ENCODE results near the gene PUM2. TPM values are rescaled to one million over a fixed set of nuclear protein-coding genes. Genes with fewer than 3 reads are reported as not detected.

The PUM2 gene
- total and polyA plus RNA-seq, 2 of the 13 experiments (the other 11 are each of a cell fraction or from before 2014, with no cell fraction given) = 69.6 to 69.8 TPM

DNA sequence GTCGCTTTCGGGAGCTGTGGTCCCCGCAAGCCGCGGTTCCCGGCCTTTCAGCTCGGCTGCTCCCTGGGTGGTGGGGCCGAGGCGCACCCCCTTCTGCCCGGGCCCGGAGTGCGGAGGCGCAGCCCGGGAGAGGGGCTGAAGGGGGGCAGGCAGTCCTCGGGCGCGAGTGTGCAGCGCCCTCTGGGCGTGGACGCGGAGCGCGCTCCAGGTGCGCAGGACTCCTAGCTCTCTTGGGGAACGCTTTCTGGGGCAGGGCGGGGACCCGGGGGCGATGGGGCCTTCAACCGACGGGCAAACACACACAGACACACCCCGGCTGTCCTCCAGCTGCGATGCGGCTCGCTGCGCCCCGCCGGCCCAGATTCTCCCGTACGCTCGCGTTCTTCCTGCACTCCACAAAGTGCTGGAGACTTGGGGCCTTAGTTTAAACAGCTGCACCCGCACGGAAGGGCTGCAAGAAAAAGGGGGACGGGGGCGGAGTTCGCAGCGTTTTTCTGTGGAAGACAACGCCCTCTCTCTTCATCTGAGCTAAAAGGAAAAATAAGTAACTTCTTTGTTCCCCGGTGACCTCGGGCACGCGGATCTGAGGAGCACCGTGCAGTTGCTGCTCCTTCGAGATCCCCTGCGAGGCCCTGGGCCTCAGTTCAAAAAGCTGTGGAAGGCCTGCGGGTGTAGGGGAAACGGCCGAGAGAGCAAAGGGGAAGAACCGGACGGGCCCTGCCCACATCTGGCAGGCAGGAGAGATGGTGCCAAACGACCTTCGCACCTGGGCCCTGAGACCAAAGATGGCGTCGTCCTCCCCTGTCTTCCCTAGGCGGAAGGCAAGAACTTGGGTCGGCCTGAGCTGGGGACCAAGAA, 125.1 kb downstream of the PUM2 start (continued):
- TF ChIP-seq, protein P1, sequence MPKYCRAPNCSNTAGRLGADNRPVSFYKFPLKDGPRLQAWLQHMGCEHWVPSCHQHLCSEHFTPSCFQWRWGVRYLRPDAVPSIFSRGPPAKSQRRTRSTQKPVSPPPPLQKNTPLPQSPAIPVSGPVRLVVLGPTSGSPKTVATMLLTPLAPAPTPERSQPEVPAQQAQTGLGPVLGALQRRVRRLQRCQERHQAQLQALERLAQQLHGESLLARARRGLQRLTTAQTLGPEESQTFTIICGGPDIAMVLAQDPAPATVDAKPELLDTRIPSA (CRISPR knock-in tag; IDR thresholded peaks at IDR 0.05; ENCODE audit: borderline replicate concordance) = no peak; the same call in 1 of the 2 replicates
- TF ChIP-seq ZNF205 (CRISPR knock-in tag; IDR thresholded peaks at IDR 0.05) (peak; percentile 67), SRSF1 (optimal IDR thresholded peaks at IDR 0.05; ENCODE audit: low read depth, low read length) (peak; percentile 75), ZBTB20 (CRISPR knock-in tag; IDR thresholded peaks at IDR 0.05; ENCODE audit: borderline replicate concordance, low read depth) (0 out of 2 replicates have a peak, but pooled peaks have one; percentile 51)
- TF ChIP-seq, protein P2, sequence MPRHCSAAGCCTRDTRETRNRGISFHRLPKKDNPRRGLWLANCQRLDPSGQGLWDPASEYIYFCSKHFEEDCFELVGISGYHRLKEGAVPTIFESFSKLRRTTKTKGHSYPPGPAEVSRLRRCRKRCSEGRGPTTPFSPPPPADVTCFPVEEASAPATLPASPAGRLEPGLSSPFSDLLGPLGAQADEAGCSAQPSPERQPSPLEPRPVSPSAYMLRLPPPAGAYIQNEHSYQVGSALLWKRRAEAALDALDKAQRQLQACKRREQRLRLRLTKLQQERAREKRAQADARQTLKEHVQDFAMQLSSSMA (CRISPR knock-in tag; IDR thresholded peaks at IDR 0.05) = no peak
- TF ChIP-seq, protein P3, sequence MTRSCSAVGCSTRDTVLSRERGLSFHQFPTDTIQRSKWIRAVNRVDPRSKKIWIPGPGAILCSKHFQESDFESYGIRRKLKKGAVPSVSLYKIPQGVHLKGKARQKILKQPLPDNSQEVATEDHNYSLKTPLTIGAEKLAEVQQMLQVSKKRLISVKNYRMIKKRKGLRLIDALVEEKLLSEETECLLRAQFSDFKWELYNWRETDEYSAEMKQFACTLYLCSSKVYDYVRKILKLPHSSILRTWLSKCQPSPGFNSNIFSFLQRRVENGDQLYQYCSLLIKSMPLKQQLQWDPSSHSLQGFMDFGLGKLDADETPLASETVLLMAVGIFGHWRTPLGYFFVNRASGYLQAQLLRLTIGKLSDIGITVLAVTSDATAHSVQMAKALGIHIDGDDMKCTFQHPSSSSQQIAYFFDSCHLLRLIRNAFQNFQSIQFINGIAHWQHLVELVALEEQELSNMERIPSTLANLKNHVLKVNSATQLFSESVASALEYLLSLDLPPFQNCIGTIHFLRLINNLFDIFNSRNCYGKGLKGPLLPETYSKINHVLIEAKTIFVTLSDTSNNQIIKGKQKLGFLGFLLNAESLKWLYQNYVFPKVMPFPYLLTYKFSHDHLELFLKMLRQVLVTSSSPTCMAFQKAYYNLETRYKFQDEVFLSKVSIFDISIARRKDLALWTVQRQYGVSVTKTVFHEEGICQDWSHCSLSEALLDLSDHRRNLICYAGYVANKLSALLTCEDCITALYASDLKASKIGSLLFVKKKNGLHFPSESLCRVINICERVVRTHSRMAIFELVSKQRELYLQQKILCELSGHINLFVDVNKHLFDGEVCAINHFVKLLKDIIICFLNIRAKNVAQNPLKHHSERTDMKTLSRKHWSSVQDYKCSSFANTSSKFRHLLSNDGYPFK (CRISPR knock-in tag; IDR thresholded peaks at IDR 0.05; ENCODE audit: borderline replicate concordance) = peak; percentile 62; the same call in 1 of the 2 replicates
- TF ChIP-seq, protein P4, sequence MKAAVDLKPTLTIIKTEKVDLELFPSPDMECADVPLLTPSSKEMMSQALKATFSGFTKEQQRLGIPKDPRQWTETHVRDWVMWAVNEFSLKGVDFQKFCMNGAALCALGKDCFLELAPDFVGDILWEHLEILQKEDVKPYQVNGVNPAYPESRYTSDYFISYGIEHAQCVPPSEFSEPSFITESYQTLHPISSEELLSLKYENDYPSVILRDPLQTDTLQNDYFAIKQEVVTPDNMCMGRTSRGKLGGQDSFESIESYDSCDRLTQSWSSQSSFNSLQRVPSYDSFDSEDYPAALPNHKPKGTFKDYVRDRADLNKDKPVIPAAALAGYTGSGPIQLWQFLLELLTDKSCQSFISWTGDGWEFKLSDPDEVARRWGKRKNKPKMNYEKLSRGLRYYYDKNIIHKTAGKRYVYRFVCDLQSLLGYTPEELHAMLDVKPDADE (CRISPR knock-in tag; IDR thresholded peaks at IDR 0.05) = no peak
- TF ChIP-seq, protein P5, sequence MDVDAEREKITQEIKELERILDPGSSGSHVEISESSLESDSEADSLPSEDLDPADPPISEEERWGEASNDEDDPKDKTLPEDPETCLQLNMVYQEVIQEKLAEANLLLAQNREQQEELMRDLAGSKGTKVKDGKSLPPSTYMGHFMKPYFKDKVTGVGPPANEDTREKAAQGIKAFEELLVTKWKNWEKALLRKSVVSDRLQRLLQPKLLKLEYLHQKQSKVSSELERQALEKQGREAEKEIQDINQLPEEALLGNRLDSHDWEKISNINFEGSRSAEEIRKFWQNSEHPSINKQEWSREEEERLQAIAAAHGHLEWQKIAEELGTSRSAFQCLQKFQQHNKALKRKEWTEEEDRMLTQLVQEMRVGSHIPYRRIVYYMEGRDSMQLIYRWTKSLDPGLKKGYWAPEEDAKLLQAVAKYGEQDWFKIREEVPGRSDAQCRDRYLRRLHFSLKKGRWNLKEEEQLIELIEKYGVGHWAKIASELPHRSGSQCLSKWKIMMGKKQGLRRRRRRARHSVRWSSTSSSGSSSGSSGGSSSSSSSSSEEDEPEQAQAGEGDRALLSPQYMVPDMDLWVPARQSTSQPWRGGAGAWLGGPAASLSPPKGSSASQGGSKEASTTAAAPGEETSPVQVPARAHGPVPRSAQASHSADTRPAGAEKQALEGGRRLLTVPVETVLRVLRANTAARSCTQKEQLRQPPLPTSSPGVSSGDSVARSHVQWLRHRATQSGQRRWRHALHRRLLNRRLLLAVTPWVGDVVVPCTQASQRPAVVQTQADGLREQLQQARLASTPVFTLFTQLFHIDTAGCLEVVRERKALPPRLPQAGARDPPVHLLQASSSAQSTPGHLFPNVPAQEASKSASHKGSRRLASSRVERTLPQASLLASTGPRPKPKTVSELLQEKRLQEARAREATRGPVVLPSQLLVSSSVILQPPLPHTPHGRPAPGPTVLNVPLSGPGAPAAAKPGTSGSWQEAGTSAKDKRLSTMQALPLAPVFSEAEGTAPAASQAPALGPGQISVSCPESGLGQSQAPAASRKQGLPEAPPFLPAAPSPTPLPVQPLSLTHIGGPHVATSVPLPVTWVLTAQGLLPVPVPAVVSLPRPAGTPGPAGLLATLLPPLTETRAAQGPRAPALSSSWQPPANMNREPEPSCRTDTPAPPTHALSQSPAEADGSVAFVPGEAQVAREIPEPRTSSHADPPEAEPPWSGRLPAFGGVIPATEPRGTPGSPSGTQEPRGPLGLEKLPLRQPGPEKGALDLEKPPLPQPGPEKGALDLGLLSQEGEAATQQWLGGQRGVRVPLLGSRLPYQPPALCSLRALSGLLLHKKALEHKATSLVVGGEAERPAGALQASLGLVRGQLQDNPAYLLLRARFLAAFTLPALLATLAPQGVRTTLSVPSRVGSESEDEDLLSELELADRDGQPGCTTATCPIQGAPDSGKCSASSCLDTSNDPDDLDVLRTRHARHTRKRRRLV (CRISPR knock-in tag; IDR thresholded peaks at IDR 0.05) = no peak
- TF ChIP-seq, protein P6, sequence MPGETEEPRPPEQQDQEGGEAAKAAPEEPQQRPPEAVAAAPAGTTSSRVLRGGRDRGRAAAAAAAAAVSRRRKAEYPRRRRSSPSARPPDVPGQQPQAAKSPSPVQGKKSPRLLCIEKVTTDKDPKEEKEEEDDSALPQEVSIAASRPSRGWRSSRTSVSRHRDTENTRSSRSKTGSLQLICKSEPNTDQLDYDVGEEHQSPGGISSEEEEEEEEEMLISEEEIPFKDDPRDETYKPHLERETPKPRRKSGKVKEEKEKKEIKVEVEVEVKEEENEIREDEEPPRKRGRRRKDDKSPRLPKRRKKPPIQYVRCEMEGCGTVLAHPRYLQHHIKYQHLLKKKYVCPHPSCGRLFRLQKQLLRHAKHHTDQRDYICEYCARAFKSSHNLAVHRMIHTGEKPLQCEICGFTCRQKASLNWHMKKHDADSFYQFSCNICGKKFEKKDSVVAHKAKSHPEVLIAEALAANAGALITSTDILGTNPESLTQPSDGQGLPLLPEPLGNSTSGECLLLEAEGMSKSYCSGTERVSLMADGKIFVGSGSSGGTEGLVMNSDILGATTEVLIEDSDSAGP (CRISPR knock-in tag; IDR thresholded peaks at IDR 0.05; ENCODE audit: borderline replicate concordance) = peak; percentile 84
- TF ChIP-seq, protein P7, sequence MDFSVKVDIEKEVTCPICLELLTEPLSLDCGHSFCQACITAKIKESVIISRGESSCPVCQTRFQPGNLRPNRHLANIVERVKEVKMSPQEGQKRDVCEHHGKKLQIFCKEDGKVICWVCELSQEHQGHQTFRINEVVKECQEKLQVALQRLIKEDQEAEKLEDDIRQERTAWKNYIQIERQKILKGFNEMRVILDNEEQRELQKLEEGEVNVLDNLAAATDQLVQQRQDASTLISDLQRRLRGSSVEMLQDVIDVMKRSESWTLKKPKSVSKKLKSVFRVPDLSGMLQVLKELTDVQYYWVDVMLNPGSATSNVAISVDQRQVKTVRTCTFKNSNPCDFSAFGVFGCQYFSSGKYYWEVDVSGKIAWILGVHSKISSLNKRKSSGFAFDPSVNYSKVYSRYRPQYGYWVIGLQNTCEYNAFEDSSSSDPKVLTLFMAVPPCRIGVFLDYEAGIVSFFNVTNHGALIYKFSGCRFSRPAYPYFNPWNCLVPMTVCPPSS (IDR thresholded peaks at IDR 0.05) = no peak
